ENCODE measurements around the gene HTRA3.

Gene HTRA3

GRCh38 chr4:8235224-8235623, 34.3 kb upstream of the HTRA3 start:
- no peak for DNase-seq

DNA sequence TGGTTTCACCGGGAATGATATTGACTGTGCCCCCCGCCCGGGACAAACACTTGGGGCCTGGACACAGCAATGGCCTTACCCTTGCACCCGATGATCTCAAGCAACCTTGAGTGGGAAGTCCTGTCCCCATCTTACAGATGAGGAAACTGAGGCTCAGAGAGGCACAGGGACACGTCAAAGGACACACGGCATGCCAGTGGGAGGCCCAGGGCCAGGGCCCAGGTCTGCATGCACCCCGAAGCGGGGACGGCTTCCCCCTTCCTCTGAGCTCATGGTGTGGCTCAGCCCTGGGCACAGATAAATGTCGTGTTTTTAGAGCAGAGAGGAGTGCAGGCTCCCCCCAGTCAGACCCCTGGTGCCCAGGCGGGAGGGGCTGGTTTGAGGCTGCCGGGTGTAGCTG, 33.9 kb upstream of the HTRA3 start:
- DNase-seq, result no peak

GRCh38 chr4:8236106-8236919, 33.2 kb upstream of the HTRA3 start:
- DNase-seq, result no peak

DNA sequence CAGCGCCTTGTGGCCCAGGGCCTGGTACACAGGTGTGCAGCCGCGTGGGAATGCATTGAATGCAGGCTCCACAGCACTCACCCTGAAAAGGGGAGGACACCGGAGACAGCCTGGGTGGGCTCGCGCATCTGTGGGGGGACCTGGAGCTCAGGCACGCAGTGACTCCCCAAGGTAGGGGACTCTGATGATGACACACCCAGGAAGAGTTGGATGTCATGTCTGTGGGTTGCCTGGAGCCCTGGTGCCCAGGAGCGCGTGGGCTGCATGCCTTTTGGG, 32.7 kb upstream of the HTRA3 start:
- no peak for DNase-seq

DNA sequence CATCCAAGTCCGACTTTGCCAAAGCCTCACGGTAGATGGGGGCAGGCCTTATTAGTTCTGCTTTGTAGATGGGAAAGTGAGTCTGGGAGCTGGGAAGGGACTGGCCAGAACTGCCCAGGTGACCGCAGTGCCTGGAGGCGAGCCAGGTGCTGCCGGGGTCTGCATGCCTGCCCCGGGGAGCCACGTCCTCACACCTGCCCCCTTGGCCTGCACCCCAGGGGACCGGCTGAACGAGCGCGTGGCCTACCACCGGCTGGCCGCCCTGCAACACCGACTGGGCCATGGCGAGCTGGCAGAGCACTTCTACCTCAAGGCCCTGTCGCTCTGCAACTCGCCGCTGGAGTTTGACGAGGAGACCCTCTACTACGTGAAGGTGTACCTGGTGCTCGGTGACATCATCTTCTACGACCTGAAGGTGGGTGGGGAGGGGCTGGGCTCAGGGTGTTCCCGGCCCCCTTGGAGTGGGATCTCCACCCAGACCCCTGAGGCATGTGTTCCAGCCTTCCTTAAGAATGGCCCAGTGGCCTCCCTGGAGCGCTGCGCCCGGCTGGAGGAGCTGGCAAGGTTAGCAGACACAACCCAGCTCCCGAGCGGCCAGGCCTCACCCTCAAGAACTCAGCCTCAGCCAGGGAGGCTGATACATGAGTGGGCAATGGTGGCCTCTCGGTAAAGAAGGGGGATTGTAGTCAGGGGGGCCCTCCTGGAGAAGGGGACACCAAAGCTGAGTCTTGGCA, 32.1 kb upstream of the HTRA3 start:
- no peak for DNase-seq

GRCh38 chr4:8238036-8238511, 31.5 kb upstream of the HTRA3 start:
- DNase-seq, result peak; percentile 21

GRCh38 chr4:8238515-8239053, 31.0 kb upstream of the HTRA3 start:
- DNase-seq, result no peak

- no peak for DNase-seq
Measured at GRCh38 chr4:8239226-8239625, 30.3 kb upstream of the HTRA3 start.

DNA sequence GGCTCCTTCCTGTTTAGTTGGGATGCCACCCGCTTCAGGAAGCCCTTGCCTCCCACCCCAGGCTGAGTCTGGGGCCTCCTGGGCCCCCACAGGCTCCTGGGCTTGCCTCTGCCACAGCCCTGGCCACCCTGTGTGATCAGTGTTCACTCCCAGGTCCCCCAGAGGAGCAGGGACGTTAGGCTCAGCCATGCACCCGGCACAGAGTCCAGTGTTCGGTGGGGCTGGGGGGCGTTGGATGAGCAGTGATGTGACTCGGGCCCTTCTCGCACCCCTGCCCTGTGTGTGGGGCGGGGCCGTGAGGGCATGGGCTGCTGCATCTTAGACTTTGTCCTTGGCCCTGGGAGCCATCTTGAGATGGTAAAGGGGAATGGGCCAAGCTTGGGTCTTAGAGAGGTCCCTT, 29.9 kb upstream of the HTRA3 start:
- no peak for DNase-seq

GRCh38 chr4:8240211-8241041, 29.1 kb upstream of the HTRA3 start:
- DNase-seq, result no peak

DNA sequence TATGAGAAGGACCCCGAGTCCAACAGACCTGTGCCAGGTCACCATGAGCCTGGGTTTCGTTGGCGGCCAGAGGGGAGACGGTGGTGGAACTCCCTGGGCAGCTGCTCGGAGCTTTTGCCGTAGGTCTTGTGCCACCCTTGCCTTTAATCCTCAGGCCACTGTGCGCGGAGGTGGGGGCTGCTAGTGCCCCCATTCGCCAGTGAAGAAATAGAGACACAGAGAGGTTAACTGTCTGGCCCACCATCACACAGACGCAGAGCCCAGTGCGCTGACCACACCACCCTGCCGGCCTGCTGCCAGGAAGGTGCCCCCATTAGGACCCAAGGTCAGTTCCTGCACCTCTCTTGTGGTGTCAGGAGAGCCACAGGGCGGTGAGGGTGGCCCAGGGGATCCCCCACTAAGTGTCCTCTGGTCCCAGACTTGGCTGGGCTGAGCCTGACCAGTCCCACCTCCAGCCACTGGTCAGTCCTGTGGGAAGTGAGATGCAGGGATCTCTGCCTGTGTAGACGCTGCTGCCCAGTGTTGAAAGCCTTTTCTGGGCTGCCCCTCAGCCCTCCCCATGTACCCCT, 28.3 kb upstream of the HTRA3 start:
- DNase-seq, result no peak

DNA sequence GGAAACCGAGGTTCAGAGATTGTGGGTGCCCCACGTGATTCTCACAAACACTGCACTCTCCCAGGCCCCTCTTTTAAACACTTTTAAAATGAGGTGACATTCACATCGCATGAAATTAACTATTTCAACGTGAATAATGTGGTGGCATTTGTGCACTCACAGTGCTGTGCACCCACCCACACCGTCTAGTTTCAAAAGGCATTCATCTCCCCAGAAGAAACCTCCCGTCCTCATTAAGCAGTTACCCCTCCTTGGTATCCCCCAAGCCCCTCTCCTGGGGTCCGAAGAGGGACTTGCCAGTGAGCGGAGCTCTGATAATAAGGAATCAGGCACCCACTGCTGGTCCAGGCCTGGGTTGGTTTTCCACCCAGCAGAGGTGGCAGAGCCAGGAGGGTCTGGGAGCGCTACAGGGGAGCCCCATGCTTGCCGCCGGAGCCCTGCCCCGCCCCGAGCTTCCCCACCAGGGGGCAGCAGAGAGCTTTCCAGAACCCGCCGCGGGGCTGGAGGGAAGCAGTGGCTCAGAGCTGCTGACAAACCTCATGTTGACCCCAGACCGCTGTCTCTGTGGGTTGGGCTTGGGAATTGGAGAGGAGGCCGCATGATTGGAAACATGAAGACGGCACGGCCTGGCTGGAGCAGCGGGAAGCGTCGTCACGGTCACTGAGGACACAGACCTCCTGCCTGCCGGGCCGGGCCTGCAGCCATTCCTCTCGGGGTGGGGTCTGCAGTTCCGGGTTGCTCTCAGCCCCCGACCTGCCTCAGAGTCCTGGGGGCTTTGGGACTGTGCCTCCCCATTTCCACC, 27.5 kb upstream of the HTRA3 start:
- DNase-seq, result peak; percentile 34

GRCh38 chr4:8242782-8243560, 26.6 kb upstream of the HTRA3 start:
- no peak for DNase-seq

DNA sequence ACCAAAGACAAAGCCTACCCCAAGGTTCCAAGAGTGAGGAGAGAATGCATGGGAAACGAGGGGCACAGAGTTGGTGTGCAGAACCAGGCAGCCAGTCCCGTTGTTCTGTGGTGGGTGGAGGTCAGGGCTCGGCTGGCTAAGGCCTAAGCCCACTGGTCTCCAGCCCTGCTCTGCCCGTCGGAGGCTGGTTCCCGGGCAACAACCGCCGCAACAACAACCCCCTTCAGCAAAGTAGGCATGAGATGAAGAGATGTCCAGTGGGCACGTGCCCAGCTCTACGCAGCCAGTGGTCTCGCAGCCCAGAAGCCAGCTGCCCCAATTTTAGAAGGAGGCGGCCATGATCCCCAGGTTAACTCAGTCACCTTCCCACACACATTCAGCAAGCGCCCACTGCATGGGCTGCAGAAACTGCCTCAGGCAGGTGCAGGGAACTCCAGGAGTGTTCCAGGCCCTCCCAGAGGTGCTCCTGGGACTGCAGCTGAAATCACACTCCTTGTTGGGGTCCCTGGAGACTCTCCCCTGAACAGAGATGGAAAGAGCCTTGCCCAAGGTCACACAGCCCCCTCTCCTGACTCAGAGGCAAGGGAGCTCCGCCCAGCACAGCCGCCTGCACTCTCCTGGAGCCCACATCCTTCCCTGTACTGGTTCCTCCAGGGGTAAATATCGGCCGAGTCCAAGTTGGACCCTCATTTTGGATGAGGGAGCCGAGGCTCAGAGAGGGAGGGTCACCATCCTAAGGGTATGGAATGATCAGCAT, 25.4 kb upstream of the HTRA3 start:
- no peak for DNase-seq

DNA sequence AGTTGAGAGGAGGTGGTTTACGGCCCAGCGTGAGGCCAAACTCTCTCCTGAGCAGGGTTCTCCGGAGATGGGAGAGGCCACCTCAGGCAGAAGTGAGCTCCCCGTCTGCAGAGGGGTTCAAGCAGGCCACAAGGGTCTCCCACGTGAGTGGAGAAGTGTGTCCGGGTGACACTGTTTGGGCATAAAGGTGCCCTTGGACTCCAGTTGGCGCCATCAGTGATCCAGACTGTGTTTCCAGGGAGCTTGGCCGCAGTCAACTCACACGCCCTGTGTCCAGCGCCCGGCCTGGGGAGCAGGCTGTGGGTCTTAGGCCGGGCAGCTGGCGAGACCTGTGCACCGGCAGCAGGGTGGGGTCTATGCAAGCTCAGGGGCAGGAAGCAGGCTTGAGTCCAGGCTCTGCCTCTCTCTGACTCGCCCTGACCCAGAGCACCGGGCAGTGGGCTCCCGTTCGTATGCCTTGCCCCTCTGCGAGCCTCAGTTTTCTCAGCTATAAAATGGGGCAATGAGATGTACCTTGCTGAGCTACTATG, 24.6 kb upstream of the HTRA3 start:
- no peak for DNase-seq

GRCh38 chr4:8245884-8246833, 23.4 kb upstream of the HTRA3 start:
- no peak for DNase-seq

DNA sequence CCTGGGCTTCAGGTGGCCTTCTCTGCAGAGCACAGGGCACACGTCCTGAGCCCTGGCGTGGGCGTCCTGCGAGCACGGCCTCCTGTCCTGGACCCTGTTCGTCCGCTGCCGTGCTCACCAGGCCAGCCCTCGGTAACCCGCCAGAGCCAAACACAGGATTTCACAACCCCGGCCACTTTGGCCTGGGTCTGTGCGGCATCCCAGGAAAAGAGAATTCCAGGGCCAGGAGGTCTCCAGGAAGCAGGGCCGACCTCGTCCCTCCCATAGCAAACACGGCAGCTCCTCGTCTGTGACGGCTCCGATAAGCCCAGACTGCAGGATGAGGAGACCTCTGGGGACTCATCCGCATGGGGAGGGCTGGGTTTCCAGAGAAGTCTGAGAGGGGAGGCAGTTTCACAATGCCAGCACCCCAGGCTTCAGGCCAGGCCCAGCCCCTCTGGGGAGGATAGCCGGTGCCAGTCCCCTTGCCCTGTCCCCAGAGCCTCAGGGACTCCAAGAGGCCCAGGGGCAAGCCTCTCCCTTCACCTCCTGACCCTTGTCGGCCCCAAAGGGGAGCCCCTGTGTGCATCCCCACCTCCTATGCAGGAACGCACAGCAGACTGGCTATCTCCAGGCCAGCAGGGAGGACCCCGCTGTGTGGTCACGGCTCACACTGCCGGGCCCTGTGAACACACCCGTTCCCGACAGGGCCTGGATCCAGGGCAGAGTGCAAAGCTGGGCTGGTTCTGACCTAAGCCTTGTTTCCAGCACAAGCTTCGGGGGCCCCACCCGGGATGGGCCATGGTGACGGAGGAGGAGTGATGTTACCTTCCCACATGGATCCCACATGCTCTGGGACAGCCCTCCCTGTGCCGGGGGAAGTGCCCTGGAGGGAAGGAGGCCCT, 22.3 kb upstream of the HTRA3 start:
- no peak for DNase-seq

GRCh38 chr4:8248091-8248490, 21.5 kb upstream of the HTRA3 start:
- no peak for DNase-seq
